GM19328 (cell line): ENCODE data around the gene AURKAIP1.

Experiments used
- ATAC-seq: cut with Tn5 transposase; IDR thresholded peaks from one replicate; pipeline ENCODE4 v1.9.1; 2021; ENCODE audit warnings: mild to moderate bottlenecking, moderate library complexity; ENCODE audit not compliant: unreplicated experiment

The AURKAIP1 gene

GRCh38 chr1:1361982-1362423 lies 13.0 kb downstream of the AURKAIP1 start:
- ATAC-seq: no peak

DNA sequence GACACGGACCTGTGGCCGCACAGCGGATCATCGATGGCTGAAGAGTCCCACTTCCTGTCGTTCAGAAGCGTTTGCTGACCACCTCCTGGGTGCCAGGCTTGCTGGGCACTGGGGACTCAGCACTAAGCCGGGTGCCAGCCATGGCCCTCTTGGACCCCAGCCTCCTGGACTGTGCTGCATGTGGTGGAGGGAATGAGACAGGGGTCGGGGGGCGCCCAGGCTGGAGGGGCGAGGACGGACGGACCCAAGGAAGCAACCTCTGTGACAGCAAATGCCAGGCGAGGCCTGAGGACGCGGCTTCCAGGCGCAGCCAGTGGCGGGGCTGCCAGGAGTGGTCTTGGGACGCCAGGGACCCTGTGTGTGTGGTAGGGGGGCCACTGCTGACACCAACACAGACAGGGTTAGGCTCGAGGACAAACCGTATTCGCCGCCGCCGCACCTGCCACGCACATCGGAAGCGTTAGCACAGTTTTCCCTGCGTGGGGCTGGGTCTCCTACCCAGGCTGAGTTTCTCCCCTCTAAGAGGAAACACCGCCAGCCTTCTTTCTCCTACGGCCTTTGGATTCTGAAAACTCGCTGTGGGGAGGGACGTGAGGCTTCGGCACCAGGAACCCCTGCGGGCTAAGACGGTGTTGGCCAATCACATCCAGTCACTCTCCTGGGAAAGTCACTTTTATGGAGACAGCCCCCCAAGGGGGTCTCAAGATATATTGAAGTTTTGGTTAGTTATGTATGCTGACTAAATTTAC lies 13.6 kb downstream of the AURKAIP1 start:
- ATAC-seq: no peak

- no peak for ATAC-seq
Observed at GRCh38 chr1:1360506-1361169, 14.4 kb downstream of the AURKAIP1 start.

GRCh38 chr1:1359664-1360468 lies 15.1 kb downstream of the AURKAIP1 start:
- ATAC-seq: no peak

DNA sequence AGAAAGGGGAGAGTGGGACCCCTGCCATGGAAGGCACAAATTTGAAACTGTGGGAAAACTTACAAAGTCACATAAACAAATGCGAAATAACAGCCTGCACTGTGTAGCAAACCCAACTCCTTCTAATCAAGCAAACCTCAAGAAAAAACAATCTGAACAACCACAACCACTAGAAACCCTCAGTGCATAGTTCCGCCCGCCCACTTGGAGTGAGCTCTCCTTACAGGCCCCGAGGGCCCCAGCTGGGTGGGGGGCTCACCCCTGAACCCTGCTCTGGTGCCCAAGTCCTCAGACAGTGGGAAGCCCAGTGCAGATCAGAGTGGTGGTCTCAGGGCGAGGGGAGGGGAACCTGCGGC lies 15.7 kb downstream of the AURKAIP1 start:
- no peak for ATAC-seq

DNA sequence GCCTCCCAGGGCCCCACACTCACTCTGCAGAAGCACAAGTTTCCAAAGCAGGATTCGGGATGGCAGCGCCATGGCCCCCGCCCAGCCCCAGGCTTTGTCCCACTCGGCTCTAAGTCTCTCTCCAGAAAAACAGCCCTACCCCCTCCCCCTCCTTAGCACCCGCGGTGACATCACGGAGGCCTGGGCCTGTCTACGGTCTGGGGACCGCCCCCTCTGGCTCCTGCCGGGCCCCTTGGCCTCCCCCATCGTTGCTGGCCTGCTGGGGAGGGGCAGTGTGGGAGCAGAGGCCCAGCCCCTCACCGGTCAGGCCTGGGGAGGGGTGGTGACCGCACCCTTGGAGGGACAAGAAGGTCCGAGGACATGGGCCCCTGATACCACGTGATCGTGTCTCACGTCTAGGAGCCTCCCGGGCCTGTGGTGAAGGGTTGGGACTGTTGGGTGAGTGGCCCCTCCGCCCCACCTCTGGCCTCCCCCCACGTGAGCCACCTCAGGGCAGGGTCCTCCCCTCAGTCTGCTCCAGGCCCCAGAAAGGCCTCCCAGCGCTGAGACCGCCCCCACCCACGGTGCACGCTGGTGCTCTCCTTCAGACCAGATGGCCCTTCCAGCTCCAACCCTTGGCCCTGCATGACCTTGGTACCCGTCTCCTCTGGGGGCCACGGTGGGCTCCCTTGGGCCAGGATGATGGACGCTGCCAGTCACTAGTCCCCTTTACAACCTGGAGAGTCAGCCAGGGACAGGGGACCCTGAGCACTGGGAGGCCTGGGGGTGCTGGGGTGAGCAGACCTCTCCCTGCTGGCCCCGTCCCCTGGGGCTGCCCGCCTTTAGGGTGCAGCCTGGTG lies 16.4 kb downstream of the AURKAIP1 start, which contains the start of gene MXRA8:
Gene MXRA8, minus strand, starts transcription at position 123 of the 839 bp plus-strand sequence. Its CDS starts 51 bp downstream, at position 72.
- ATAC-seq: no peak

GRCh38 chr1:1357871-1358432 lies 17.1 kb downstream of the AURKAIP1 start:
- no peak for ATAC-seq

DNA sequence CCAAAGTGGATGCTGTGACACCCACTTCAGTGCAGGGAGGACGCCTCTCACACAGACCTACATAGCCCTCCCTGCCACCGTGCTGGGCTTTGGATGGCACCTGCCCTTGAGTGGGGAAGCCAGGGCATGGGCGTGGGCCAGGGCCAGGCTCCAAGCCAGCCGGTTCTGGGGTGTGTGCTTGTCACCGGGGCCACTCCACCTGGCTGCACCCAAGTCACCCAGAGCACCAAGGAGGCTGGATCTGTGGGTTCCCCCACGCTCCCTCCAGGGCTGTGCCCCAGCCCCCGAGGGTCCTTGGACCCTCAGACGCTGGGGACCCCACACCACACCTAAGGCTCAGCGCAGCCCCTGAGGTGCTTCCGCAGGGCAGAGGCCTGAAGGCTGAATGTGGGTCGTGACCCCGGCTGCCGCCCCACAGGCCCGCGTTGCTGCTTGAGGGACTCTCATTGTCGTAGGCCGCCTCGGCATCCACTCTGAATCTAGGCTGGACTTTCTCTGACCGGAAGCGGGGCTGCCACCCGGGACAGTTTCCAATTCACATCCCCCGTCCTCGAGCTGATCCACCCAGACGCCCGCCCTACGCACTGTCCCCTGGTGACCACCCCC lies 18.1 kb downstream of the AURKAIP1 start:
- ATAC-seq: no peak

DNA sequence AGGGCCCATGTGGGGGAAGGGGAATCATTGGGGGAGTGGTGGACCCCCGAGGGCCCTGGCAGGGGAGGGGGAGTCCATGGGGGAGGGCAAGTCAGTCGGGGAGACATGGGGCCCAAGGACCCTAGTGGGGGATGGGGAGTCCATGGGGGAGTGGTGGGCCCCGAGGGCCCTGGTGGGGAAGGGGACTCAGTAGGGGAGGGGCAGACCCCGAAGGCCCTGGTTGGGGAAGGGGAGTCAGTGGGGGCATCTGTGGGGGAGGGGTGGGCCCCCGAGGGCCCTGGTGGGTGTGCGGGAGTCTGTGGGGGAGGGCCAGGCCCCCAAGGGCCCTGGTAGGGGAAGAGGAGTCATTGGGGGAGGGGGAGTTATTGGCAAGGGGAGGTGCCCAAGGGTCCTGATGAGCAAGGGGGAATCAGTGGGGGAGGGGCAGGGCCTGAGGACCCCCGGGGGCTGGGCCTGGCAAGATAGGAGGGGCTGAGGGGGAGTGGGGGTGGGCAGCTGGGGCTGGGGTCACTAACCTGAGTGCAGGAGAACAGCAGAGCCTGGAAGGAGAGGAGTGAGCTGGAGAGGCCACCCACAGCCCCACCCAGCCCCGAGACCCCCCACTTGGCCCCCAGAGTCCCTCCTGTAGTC lies 18.7 kb downstream of the AURKAIP1 start:
- ATAC-seq: no peak

GRCh38 chr1:1355416-1355815 lies 19.6 kb downstream of the AURKAIP1 start:
- no peak for ATAC-seq

DNA sequence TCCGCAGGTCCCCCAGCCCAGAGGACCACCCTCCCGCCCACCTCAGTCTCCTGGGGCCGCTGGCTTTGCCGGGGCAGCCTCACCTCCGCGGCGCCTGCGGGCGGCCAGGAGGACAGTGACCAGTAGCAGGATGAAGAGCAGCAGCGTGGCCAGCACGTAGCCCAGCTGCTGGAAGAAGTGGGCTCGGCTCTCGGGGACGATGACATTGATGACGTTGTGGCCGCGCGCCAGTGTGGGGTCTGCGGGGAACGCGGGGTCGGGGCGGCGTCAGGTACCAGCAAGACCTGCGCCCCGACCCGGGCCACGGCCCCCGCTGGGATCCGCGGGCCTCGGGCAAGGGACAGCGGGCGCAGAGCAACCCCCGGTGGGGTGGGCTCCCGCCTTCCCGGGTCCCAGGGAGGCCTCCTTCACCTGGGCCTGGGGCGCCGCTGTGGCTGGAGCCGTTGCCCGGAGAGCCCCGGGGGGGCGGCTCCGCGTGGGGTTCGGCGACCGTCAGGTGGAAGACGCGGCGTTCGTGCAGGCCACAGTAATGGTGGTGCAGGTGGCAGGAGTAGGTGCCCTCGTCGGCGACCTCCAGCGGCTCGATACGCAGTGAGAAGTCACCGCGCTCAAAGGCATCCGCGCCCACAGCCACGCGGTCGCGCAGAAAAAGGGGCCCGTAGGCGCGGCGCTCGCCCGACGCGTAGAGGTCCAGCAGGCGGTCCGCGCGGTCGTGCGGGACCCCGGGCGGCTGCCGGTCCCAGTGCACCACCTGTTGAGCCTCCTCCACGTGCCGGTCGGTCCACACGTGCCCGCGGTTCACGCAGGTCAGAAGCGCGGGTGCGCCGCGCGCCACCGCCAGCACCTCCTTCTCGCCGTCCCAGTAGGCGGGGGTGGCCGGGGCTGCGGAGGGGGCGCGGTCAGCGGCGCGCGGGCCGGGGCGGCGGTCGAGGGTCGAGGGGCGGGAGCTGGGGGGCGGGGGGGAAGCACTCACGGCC lies 20.4 kb downstream of the AURKAIP1 start:
- ATAC-seq: no peak

- ATAC-seq: no peak
Observed at GRCh38 chr1:1353389-1354151, 21.4 kb downstream of the AURKAIP1 start.

DNA sequence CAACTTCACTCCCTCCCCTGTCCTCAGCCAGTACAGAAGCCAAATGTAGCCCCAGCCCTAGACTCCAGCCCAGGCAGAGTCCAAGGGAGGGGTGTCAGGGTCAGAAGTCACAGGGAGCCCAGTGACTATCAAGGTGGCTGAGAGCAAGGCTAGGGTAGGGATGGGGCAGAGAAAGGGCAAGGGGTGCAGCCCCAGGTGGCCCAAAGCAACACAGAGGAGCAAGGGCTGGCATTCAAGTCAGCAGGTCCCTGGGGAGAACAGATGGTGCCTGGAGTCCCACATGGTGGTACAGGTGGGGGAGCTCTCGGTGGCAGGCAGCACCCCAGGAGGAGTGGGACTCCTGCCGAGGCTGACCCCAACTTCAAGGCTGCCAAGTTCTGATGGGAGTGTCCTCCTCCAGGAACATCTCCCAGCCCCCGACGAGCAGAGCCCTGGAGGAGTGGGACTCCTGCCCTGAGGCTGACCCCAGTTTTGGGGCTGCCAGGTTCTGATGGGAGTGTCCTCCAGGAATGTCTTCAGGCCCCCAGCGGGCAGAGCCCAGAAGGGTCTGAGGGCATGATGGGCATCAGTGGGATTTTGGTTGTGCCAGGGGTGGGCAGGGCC lies 22.1 kb downstream of the AURKAIP1 start:
- ATAC-seq: no peak

GRCh38 chr1:1351511-1352427 lies 23.2 kb downstream of the AURKAIP1 start:
- ATAC-seq: no peak

GRCh38 chr1:1349256-1350012 lies 25.6 kb downstream of the AURKAIP1 start, which contains the start of gene DVL1:
TSS of gene DVL1 (minus strand) at chr1:1349418. CDS start at chr1:1349065, 353 bp downstream.
- ATAC-seq: peak; percentile 68
